Astrocyte (in vitro differentiated cells and primary cell): ENCODE data around the gene SYAP1.

Experiments
- EZH2 ChIP-seq: IDR thresholded peaks from 2 replicates; pipeline ENCODE4 v1.6.1; 2012; ENCODE audit warnings: mild to moderate bottlenecking, low read length, inconsistent platforms; ENCODE audit not compliant: insufficient read depth
- TF ChIP-seq, protein P1 (sequence below): IDR thresholded peaks from 2 replicates; pipeline ENCODE4 v1.5.1; 2011; ENCODE audit warnings: low read depth, mild to moderate bottlenecking, inconsistent platforms, low read length, moderate library complexity; ENCODE audit not compliant: insufficient read depth

DNA sequence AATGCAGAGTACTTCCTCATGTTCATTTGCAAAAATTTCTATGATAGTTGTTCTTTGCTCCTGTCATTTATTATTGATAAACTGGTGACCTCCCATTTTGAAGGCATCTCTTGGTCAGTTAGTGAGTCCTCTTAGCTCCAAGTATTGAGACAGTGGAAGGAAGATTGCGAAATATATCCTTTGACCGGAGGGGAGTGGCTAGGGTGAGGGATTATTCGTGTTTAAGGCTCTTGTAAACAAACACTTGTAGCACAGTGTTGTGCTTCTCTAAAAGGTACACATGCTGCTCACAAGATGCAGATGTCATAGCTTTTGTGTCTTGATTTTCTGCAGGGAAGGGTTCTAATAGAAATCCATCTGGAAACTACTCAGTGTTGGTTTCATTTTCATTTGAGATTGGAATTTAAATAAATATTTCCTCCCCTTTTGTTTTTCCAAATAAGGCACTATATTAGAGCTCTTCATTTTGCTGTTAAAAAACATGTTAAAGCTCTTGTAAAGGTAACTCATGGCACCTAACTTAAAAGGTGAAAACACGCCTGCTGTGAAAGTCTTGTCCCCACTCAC, 88.6 kb downstream of the SYAP1 start:
- TF ChIP-seq, protein P1, sequence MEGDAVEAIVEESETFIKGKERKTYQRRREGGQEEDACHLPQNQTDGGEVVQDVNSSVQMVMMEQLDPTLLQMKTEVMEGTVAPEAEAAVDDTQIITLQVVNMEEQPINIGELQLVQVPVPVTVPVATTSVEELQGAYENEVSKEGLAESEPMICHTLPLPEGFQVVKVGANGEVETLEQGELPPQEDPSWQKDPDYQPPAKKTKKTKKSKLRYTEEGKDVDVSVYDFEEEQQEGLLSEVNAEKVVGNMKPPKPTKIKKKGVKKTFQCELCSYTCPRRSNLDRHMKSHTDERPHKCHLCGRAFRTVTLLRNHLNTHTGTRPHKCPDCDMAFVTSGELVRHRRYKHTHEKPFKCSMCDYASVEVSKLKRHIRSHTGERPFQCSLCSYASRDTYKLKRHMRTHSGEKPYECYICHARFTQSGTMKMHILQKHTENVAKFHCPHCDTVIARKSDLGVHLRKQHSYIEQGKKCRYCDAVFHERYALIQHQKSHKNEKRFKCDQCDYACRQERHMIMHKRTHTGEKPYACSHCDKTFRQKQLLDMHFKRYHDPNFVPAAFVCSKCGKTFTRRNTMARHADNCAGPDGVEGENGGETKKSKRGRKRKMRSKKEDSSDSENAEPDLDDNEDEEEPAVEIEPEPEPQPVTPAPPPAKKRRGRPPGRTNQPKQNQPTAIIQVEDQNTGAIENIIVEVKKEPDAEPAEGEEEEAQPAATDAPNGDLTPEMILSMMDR, result no peak
- no peak for TF ChIP-seq EZH2
